Glomerular visceral epithelial cell (primary cell): ENCODE data around the gene GDPD5.
"Not testable (repeated sequence)": the region's sequence is repeated elsewhere in the genome, so short reads cannot be mapped to it uniquely, and the experiment has no call there.

Experiments used
- DNase-seq: peaks from one replicate; pipeline ENCODE4 v3.0.0-alpha.2; 2016; ENCODE audit errors: extremely low spot score

The GDPD5 gene

DNA sequence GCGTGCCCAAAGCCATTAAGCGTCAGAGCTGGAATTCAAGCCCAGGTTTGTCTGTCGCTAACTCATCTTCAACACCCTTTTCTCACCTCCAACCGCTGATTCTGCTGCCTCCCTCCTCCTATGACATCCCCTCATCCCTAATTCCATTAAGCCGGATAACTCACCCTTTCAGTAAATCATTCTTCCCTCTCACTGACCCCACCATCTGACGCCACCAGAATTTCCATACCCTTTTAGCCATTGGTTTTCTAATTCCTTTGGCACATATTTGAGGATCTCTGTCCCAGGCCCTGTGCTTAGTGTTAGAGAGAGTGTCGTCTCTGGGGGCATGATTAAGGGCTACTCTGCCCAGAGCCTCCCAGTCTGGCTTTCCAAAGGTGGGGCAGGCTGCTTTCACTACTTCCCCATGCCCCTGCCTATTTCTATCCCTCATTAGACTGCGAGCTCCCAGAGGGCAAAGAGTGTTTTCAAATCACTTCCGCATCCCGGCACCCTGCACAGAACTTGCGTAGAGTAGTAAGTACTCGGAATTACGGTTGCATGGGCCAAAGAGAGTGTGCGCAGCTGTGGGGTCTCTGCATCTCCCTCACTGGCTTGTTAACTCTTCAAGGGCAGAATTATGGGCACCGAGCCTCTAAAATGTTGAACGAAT is 96.6 kb downstream of the GDPD5 start:
- DNase-seq = no peak

DNA sequence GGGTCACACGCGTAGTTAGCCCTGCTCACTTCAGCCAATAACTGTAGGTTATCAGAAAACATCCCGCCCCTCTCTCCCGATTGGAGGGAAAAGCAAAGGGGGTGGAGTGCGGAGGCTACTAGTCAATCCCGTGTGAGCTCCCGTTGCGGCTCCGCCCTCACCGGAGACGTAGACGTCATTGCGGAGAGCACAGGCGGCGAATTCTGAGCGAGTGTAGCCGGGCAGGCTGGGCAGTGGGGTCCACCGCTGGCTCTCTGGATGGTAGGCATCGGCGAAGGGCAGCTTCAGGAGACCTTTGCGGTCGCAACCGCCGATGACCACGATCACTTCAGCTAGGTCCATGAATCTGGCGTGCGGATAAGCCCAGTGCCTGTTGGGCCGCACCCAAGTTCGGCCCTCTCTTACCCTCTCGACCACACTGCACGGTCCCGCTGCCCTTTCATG is 97.4 kb downstream of the GDPD5 start:
- peak; percentile 80 for DNase-seq

- no peak for DNase-seq
Measured at GRCh38 chr11:75427181-75427580, 98.6 kb downstream of the GDPD5 start.

DNA sequence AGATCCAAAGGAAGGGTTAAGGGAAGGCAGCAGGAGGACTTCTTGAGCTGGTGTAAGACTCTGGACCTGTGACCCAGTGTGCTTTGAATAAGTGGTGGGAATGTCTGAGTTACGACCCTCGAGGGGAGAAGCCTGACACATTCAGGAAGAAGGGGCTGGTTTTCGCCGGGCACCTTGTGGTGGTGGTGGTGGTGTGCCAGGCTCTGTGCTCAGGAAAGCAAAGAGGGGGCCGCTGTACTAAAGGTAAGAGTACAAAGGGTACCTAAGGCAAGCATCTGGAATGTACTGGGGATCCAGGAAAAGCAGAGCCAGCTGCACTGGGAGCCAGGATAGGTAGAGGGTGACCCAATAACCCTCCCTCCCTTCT is 99.0 kb downstream of the GDPD5 start:
- no peak for DNase-seq

GRCh38 chr11:75425422-75425821 is 100.3 kb downstream of the GDPD5 start:
- no peak for DNase-seq

DNA sequence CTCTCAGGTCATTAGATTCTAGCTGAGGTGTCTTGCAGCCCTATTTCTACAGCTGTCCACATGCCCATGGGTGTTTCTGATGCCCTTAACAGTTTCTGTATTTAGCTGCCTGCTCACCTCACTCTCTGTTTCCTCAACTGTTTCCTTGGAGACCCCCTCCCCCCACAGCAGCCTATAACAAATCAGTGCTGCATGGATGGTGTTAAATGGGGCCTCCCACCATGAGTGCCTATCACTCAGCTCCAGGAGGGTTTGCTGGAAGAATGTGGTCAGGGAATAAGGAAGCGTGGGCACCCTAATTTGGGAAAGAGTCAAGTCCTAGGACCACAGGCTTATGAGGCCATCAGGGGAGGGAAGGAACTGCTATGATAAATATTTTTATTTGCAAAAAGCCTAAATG is 101.3 kb downstream of the GDPD5 start:
- peak; percentile 15 for DNase-seq

DNA sequence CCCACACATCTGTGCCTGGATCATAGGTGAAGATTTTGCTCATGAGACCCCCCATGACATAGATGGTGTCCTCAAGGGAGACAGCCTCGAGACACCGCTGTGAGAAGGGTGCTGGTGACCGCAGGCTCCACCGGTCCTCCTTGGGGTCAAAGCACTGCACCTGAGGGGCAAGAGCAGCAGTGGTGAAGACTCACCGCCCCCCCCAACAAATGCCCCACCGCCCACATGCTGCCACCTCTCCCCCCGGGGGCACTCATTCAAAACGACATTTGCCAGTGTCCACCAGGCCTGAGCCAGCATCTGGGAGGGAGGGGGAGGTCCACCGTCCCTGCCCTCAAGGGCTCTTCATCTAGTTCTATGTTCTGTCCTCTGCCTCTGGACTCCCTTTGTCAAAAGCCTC is 102.0 kb downstream of the GDPD5 start:
- DNase-seq = no peak

DNA sequence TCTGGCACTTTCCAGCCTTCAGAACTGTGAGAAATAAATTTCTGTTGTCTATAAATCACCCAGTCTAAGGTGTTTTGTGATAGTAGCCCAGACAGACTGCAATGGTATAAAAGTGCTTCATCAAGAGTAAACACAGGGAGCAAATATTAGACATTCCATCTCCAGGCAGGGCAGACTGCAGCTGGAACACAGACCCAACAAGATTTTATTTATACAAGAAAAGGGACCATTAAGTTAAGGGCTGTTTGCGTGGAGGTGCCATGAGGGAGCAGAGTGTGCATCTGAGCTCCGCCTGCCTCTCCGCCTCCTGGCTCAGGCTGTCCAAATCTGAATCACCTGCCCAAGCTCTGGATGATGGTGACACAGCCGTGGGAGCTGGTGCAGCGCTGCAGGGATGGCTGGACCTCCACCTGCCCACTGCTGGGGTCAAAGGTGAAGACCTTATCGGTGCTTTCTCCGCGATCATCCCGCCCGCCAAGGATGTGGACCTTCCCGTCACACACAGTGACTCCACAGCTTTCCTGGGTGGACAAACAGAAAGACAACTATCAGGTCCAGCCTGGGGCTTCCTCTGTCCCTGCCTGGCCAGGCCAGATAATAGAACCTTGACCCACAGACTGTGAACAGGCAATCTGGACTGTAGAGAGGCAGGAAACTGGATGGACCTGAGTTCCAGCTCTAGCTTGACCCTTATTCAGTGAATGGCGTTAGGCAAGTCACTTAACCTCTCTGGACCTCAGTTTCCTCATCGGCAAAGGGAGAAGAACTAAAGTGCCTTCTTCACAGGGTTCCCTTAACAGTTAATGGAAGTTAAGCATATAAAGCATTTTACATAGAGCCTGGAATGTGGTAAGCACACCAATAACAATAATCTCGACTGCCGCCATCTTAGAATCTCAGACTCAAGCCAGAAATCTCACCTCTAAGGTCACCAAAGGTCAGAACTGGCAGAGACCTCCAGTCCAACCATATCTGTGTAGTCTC is 103.2 kb downstream of the GDPD5 start:
- DNase-seq = no peak

DNA sequence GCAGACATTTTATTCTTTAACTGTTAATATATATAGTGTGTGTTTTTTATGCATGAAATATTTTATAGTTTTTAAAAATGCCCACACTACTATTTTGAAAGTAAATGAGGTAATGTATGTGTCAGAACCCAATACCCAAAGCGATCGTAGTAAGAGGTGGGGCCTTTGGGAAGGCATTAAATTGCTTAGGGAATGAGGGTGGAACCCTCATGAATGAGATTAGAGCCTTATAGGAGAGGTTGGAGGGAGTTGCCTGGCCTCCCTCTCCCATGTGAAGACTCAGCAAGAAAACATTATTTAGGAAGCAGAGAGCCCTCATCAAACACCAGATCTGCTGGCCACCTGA is 103.9 kb downstream of the GDPD5 start:
- DNase-seq = no peak

DNA sequence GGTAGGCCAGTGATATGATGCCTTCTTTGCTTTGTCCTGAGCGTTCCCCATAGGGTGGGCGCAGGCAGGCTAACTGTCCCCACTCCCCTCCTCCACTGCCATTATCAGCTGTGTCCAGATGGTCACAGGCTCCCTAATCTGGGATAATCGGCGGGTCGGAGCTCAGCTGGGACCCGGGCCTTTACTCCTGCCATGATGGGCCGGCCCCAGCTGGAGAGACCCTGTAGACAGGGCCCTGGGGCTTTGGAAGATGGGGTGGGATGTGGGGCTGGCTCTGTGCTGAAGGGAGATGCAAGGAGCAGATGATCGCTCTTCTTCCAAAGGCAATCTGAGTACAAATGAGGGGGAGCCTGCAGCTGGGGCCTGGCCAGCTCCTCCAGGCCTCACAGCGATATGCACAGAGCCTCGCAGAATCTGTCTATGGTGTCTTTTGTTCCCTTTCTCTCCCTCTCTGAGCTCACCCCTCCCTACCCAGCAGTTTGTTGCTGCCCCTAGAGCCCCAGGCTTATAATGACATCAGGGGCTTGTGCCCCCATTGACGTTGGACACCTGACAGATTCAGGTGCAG is 104.6 kb downstream of the GDPD5 start:
- DNase-seq = no peak

- no peak for DNase-seq
Measured at GRCh38 chr11:75420224-75421034, 105.3 kb downstream of the GDPD5 start.

DNA sequence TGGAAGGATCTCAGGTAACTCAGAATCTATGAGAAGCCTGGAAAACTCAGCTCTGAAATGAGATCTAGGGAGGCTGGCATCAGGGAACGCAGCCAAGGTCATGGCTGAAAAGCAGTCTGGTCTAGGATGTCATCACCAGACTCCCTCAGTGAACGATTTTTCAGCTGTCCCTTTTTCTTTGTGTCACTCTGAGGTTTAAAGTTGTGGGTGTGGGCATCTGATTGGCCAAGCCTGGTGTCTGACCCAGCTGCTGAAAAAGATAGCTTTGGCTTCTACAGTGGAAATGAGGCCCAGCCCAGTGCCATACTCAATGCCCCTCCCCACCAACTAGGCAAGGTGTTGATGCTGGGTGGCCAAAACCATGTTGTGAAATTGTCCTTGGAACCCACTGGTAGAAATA is 111.9 kb downstream of the GDPD5 start:
- DNase-seq = no peak

- DNase-seq = not testable (repeated sequence)
Measured at GRCh38 chr11:75413146-75413545, 112.6 kb downstream of the GDPD5 start.

DNA sequence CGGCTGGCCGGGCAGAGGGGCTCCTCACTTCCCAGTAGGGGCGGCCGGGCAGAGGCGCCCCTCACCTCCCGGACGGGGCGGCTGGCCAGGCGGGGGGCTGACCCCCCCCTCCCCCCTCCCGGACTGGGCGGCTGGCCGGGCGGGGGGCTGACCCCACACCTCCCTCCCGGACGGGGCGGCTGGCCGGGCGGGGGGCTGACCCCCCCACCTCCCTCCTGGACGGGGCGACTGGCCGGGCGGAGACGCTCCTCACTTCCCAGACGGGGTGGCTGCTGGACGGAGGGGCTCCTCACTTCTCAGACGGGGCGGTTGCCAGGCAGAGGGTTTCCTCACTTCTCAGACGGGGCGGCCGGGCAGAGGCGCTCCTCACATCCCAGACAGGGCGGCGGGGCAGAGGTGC is 115.8 kb downstream of the GDPD5 start:
- not testable (repeated sequence) for DNase-seq

GRCh38 chr11:75408957-75409219 is 116.9 kb downstream of the GDPD5 start:
- DNase-seq = no peak

GRCh38 chr11:75406338-75406777 is 119.4 kb downstream of the GDPD5 start:
- DNase-seq = peak; percentile 19

GRCh38 chr11:75403983-75404658 is 121.6 kb downstream of the GDPD5 start:
- no peak for DNase-seq

DNA sequence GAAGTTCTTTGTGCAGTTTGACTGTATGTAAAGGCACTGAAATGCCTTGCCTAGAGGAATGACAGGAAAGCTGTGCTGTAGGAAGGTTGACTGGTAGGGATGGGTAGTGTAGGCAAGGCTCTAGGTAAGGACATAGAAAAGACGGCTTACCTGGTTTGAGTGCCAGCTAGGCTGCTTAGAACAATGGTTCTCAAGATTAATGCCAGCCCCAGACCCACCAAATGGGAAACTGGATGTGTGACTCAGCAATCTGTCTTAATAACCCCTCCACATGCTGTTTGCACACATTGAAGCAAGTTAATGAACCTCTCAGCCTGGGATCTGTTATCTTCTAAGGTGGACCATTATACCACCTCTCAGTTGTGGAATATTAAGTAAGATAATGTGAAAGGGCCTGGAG is 122.7 kb downstream of the GDPD5 start:
- DNase-seq = no peak

DNA sequence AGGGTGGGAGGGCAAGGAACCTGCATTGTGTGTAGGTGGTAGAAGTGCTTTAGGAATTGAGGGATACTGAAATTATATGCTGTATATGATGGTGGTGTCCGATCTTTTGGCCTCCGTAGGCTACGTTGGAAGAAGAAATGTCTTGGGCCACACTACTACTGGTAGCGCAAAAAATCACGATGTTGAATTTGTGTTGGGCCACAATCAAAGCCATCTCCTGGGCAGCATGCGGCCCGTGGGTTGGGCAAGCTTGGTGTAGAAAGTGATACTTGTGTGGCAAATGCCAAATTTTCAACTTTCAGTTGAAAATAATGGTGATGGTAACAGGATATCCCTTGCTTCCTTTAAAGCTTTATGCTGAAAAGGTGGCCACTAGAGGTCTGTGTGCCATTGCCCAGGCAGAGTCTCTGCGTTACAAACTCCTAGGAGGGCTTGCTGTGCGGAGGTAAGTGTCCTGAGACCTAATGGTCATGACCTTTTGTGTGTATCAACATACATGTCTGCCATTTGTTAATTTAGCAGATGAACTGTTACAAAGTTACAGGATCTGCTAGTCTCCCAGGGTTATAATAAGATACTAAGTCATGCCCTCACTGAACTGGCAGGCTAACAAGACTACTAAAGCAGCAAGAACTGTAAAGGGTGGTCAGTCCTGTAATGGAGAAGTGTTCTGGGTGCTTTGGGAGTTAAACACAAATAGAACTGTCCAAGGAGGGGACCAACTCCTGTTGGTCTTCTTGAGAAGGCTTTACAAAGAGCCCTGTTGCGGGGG is 123.6 kb downstream of the GDPD5 start:
- DNase-seq = no peak

DNA sequence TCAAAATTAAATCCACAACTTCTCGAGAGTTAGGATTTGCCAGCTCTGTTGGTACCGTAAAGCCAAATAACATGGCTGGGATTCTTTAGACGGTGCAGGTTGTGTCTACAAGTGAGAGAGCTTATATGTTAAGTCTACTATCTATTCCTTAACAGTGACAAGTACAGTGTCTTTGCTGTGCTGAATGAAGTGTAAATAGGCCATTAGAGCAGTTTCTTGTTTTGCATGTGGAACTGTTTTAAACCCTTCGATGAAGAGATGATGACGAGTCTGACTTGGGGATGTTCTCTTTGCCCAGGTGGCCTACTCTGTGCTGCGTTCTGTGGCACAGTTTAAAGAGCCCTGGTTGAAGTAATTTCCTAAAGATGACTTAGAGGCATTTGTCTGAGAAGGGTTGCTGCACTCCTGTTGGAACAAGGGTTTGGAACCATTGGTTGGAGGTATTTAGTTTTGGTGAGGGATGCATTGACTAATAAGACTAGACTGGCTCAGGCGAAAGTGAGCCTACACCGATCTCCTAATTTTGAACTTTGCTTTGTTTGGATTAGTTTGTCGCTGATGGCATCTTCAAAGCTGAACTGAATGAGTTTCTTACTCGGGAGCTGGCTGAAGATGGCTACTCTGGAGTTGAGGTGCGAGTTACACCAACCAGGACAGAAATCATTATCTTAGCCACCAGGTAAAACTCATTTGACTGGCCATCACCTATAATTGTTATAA is 125.4 kb downstream of the GDPD5 start:
- DNase-seq = peak; percentile 21
